ENCODE data around the gene KMT2D. TPM values are rescaled to one million over a fixed set of nuclear protein-coding genes. Genes with fewer than 3 reads are reported as not detected.

The KMT2D gene
- total and polyA plus RNA-seq, 10 of the 15 experiments (the other 5 are each of a cell fraction or from before 2014, with no cell fraction given): 0.51 to 71.5 (median 10.4) TPM

DNA sequence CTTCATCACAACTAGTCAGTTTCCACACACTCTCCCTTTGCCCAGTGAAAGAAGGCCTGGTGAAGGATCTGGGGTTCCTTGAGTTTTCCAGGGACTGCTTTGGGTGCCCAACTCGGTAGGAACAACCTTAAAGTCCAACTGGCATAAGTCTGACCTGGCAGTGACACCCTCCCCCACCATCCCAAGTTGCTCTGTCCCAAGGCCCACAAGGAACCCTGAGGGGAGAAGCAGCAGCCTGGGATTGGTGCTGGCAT is 1.6 kb downstream of the KMT2D start:
- H3K9me3 ChIP-seq (replicated peaks; ENCODE audit: control insufficient read depth, insufficient read depth, low read length): no peaks in the 10 kb centered on the region
- BruUV-seq (replicated peaks): no TSS peak
- H3K27ac ChIP-seq (ENCODE audit: control insufficient read depth, insufficient read depth): peak overlapping the region; percentile 99
- peak overlapping the region; percentile 98 for H3K9ac ChIP-seq (ENCODE audit: control insufficient read depth, insufficient read depth, low read length)
- SMC1A ChIA-PET (ENCODE audit: uncharacterized antibody, unreplicated experiment): interaction anchor here (1.2 to 1.3 kb wide), 4 partner anchors 21 to 208 kb away, joined by 3 to 4 read pairs (median 4); partner anchors contain the start of genes DDX23 and DHH
- RAD21 ChIA-PET (ENCODE audit: unreplicated experiment): interaction anchor here (1.0 to 1.5 kb wide), 4 partner anchors 9 to 614 kb away, joined by 3 to 5 read pairs (median 4); partner anchors contain the start of gene RHEBL1
- ATAC-seq: no peak
- H3K36me3 ChIP-seq (ENCODE audit: control insufficient read depth in 2 of 2, insufficient read depth in 2 of 2, low read length in 1 of 2): peaks cover 6 to 9% of the 10 kb centered on the region in 2 experiments
- no peak overlapping the region for H2AFZ ChIP-seq (ENCODE audit: control insufficient read depth, low read depth, low read length)
- DNase-seq (ENCODE audit: low read depth, low spot score): no peak
- H3K79me2 ChIP-seq (ENCODE audit: control insufficient read depth, insufficient read depth, low read length): peaks cover 73% of the 10 kb centered on the region
- TF ChIP-seq PBX3 (IDR thresholded peaks at IDR 0.05; ENCODE audit: insufficient replicate concordance, low read depth, low read length) (no peak), EGR1 (IDR thresholded peaks at IDR 0.05; ENCODE audit: borderline replicate concordance in 1 of 2, low read depth in 2 of 2, low read length in 2 of 2) (no peak), ZBTB40 (IDR thresholded peaks at IDR 0.05; ENCODE audit: borderline replicate concordance) (no peak), RAD21 (IDR thresholded peaks at IDR 0.05; ENCODE audit: insufficient read depth, low read depth, low read length) (no peak), TCF7 (IDR thresholded peaks at IDR 0.05; ENCODE audit: borderline replicate concordance) (no peak), ZBED1 (IDR thresholded peaks at IDR 0.05; ENCODE audit: borderline replicate concordance) (no peak)
- TF ChIP-seq, protein P1, sequence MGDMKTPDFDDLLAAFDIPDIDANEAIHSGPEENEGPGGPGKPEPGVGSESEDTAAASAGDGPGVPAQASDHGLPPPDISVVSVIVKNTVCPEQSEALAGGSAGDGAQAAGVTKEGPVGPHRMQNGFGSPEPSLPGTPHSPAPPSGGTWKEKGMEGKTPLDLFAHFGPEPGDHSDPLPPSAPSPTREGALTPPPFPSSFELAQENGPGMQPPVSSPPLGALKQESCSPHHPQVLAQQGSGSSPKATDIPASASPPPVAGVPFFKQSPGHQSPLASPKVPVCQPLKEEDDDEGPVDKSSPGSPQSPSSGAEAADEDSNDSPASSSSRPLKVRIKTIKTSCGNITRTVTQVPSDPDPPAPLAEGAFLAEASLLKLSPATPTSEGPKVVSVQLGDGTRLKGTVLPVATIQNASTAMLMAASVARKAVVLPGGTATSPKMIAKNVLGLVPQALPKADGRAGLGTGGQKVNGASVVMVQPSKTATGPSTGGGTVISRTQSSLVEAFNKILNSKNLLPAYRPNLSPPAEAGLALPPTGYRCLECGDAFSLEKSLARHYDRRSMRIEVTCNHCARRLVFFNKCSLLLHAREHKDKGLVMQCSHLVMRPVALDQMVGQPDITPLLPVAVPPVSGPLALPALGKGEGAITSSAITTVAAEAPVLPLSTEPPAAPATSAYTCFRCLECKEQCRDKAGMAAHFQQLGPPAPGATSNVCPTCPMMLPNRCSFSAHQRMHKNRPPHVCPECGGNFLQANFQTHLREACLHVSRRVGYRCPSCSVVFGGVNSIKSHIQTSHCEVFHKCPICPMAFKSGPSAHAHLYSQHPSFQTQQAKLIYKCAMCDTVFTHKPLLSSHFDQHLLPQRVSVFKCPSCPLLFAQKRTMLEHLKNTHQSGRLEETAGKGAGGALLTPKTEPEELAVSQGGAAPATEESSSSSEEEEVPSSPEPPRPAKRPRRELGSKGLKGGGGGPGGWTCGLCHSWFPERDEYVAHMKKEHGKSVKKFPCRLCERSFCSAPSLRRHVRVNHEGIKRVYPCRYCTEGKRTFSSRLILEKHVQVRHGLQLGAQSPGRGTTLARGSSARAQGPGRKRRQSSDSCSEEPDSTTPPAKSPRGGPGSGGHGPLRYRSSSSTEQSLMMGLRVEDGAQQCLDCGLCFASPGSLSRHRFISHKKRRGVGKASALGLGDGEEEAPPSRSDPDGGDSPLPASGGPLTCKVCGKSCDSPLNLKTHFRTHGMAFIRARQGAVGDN (IDR thresholded peaks at IDR 0.05): no peak
- TF ChIP-seq, protein P2, sequence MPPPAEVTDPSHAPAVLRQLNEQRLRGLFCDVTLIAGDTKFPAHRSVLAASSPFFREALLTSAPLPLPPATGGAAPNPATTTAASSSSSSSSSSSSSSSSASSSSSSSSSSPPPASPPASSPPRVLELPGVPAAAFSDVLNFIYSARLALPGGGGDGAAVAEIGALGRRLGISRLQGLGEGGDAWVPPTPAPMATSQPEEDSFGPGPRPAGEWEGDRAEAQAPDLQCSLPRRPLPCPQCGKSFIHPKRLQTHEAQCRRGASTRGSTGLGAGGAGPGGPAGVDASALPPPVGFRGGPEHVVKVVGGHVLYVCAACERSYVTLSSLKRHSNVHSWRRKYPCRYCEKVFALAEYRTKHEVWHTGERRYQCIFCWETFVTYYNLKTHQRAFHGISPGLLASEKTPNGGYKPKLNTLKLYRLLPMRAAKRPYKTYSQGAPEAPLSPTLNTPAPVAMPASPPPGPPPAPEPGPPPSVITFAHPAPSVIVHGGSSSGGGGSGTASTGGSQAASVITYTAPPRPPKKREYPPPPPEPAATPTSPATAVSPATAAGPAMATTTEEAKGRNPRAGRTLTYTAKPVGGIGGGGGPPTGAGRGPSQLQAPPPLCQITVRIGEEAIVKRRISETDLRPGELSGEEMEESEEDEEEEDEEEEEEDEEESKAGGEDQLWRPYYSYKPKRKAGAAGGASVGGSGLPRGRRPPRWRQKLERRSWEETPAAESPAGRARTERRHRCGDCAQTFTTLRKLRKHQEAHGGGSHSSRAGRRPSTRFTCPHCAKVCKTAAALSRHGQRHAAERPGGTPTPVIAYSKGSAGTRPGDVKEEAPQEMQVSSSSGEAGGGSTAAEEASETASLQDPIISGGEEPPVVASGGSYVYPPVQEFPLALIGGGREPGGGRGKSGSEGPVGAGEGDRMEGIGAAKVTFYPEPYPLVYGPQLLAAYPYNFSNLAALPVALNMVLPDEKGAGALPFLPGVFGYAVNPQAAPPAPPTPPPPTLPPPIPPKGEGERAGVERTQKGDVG (CRISPR knock-in tag; IDR thresholded peaks at IDR 0.05): no peak
- TF ChIP-seq, protein P3, sequence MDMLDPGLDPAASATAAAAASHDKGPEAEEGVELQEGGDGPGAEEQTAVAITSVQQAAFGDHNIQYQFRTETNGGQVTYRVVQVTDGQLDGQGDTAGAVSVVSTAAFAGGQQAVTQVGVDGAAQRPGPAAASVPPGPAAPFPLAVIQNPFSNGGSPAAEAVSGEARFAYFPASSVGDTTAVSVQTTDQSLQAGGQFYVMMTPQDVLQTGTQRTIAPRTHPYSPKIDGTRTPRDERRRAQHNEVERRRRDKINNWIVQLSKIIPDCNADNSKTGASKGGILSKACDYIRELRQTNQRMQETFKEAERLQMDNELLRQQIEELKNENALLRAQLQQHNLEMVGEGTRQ (IDR thresholded peaks at IDR 0.05; ENCODE audit: borderline replicate concordance, low read depth, low read length): no peak
- POLR2A ChIA-PET: interaction anchor here (0.6 to 5.4 kb wide), 8 partner anchors 8 to 73 kb away, joined by 3 to 32 read pairs (median 4); partner anchors contain the start of genes RHEBL1 and TUBA1B
- no peak for FAIRE-seq
- peak overlapping the region; percentile 99 for H3K4me3 ChIP-seq
- in situ Hi-C loops (cut with MboI): no loop called here
- peak overlapping the region; percentile 88 for H3K4me2 ChIP-seq (ENCODE audit: control insufficient read depth, insufficient read depth)
- peaks cover 16% of the 10 kb centered on the region; the same call in 1 of the 2 replicates for H4K20me1 ChIP-seq (ENCODE audit: control insufficient read depth, insufficient read depth)
- H3K27me3 ChIP-seq (replicated peaks in 1 of 2; ENCODE audit: control insufficient read depth in 2 of 2, insufficient read depth in 2 of 2, low read length in 1 of 2): no peaks in the 10 kb centered on the region
- CTCF ChIA-PET: interaction anchor here (1.0 to 5.0 kb wide), 7 partner anchors 12 to 206 kb away, joined by 3 to 26 read pairs (median 4); no protein-coding TSS in a partner anchor
- WGBS (ENCODE audit: insufficient coverage, insufficient replicate concordance, low lambda C conversion rate, missing lambda C conversion rate): 0% methylated on average over 1 of the region's 1 CpG
- peaks cover 6% of the 10 kb centered on the region for H3K4me1 ChIP-seq (ENCODE audit: control insufficient read depth, insufficient read depth, low read length)
- intact Hi-C loops (cut with micrococcal nuclease; ENCODE audit: unreplicated experiment): no loop called here

All from GM12878 (cell line).